H9 (cell line): ENCODE data around the gene RALGAPA2. TPM values are rescaled to one million over a fixed set of nuclear protein-coding genes. Genes with fewer than 3 reads are reported as not detected.

Experiments
- DNase-seq: peaks from one replicate; pipeline ENCODE4 v3.0.0-alpha.2; 2017
- H2AFZ ChIP-seq: one replicate; pipeline ENCODE4 v1.6.1; 2013; ENCODE audit warnings: mild to moderate bottlenecking, low read length, control low read depth, moderate library complexity
- H2AK5ac ChIP-seq: 2 replicates; pipeline ENCODE4 v1.6.1; 2013; ENCODE audit warnings: low read length, control low read depth, mixed read lengths; ENCODE audit not compliant: insufficient read length
- H2BK120ac ChIP-seq: one replicate; pipeline ENCODE4 v1.6.1; 2013; ENCODE audit warnings: low read depth, mild to moderate bottlenecking, low read length, control low read depth, inconsistent platforms; ENCODE audit not compliant: poor library complexity, severe bottlenecking
- H2BK12ac ChIP-seq: 2 replicates; pipeline ENCODE4 v1.6.1; 2013; ENCODE audit warnings: low read length, control low read depth, mixed read lengths, low read depth; ENCODE audit not compliant: insufficient read length
- H2BK15ac ChIP-seq: 2 replicates; pipeline ENCODE4 v1.6.1; 2013; ENCODE audit warnings: low read depth, low read length, control low read depth
- H2BK20ac ChIP-seq: one replicate; pipeline ENCODE4 v1.6.1; 2013; ENCODE audit warnings: low read depth, mild to moderate bottlenecking, low read length, control low read depth, inconsistent platforms; ENCODE audit not compliant: poor library complexity, severe bottlenecking
- H2BK5ac ChIP-seq: 2 replicates; pipeline ENCODE4 v1.6.1; 2013; ENCODE audit warnings: low read length, control low read depth, mixed read lengths; ENCODE audit not compliant: insufficient read length
- H3K14ac ChIP-seq: 2 replicates; pipeline ENCODE4 v1.6.1; 2013; ENCODE audit warnings: low read length, control low read depth; ENCODE audit not compliant: insufficient read depth
- H3K18ac ChIP-seq: 2 replicates; pipeline ENCODE4 v1.6.1; 2013; ENCODE audit warnings: low read depth, mild to moderate bottlenecking, mixed read lengths, low read length, control low read depth; ENCODE audit not compliant: insufficient read length
- H3K23ac ChIP-seq: 2 replicates; pipeline ENCODE4 v1.6.1; 2013; ENCODE audit warnings: low read length, control low read depth, mixed read lengths, low read depth; ENCODE audit not compliant: insufficient read length
- H3K23me2 ChIP-seq: 2 replicates; pipeline ENCODE4 v1.6.1; 2013; ENCODE audit warnings: low read depth, mild to moderate bottlenecking, mixed read lengths, low read length, control low read depth; ENCODE audit not compliant: insufficient read length, poor library complexity, severe bottlenecking
- H3K27ac ChIP-seq: 2 replicates; pipeline ENCODE4 v1.5.1; 2013; ENCODE audit warnings: low read length, control low read depth, mixed read lengths, low read depth; ENCODE audit not compliant: insufficient read length
- H3K27me3 ChIP-seq: 2 replicates; pipeline ENCODE4 v1.6.1; 2013; ENCODE audit warnings: low read length, control low read depth, inconsistent platforms; ENCODE audit not compliant: insufficient read depth
- H3K4ac ChIP-seq: 2 replicates; pipeline ENCODE4 v1.6.1; 2013; ENCODE audit warnings: low read depth, mild to moderate bottlenecking, control low read depth, inconsistent platforms, low read length, moderate library complexity
- H3K4me1 ChIP-seq: 2 replicates; pipeline ENCODE4 v1.6.1; 2013; ENCODE audit warnings: low read length, control low read depth, inconsistent platforms; ENCODE audit not compliant: insufficient read depth
- H3K4me2 ChIP-seq: 2 replicates; pipeline ENCODE4 v1.6.1; 2013; ENCODE audit warnings: low read length, control low read depth, mixed read lengths; ENCODE audit not compliant: insufficient read length, insufficient read depth
- H3K56ac ChIP-seq: 2 replicates; pipeline ENCODE4 v1.6.1; 2013; ENCODE audit warnings: low read depth, mild to moderate bottlenecking, mixed read lengths, low read length, control low read depth; ENCODE audit not compliant: insufficient read length
- H3K79me1 ChIP-seq: 2 replicates; pipeline ENCODE4 v1.6.1; 2013; ENCODE audit warnings: low read depth, mild to moderate bottlenecking, moderate library complexity, low read length, control low read depth, inconsistent platforms; ENCODE audit not compliant: insufficient read depth, poor library complexity, severe bottlenecking
- H3K79me2 ChIP-seq: 2 replicates; pipeline ENCODE4 v1.6.1; 2013; ENCODE audit warnings: low read length, control low read depth, inconsistent platforms; ENCODE audit not compliant: insufficient read depth
- H3K9ac ChIP-seq: 2 replicates; pipeline ENCODE4 v1.6.1; 2013; ENCODE audit warnings: low read length, control low read depth, mixed read lengths; ENCODE audit not compliant: insufficient read length; ENCODE audit errors: extremely low read depth
- H3K9me3 ChIP-seq: one replicate; pipeline ENCODE4 v1.6.1; 2013; ENCODE audit warnings: low read depth, low read length, inconsistent platforms; ENCODE audit not compliant: control insufficient read depth
- H3T11ph ChIP-seq: one replicate; pipeline ENCODE4 v1.6.1; 2013; ENCODE audit warnings: mild to moderate bottlenecking, low read length, control low read depth, inconsistent platforms
- H4K20me1 ChIP-seq: one replicate; pipeline ENCODE4 v1.6.1; 2013; ENCODE audit not compliant: control insufficient read depth, insufficient read length, insufficient read depth
- H4K5ac ChIP-seq: 2 replicates; pipeline ENCODE4 v1.6.1; 2013; ENCODE audit warnings: low read depth, mild to moderate bottlenecking, mixed read lengths, low read length, control low read depth; ENCODE audit not compliant: insufficient read length
- H4K8ac ChIP-seq: replicated peaks from 2 replicates; pipeline ENCODE4 v1.6.1; 2013; ENCODE audit warnings: low read length, control low read depth, mixed read lengths, low read depth; ENCODE audit not compliant: insufficient read length
- H4K91ac ChIP-seq: 2 replicates; pipeline ENCODE4 v1.6.1; 2013; ENCODE audit warnings: low read depth, mild to moderate bottlenecking, moderate library complexity, mixed read lengths, low read length, control low read depth; ENCODE audit not compliant: insufficient read length
- H3K27ac Mint-ChIP-seq, 3 experiments: 2 replicates in 2 of 3; 3 replicates in 1 of 3; pipeline ENCODE4 v1.8.0; 2020 to 2021; ENCODE audit warnings: mixed read lengths in 3 of 3, mild to moderate bottlenecking in 1 of 3, moderate library complexity in 1 of 3
- H3K27me3 Mint-ChIP-seq: 2 replicates; pipeline ENCODE4 v1.8.0; 2021; ENCODE audit warnings: low read depth, mild to moderate bottlenecking, moderate library complexity, mixed read lengths
- H3K36me3 Mint-ChIP-seq, 3 experiments: 2 replicates in 2 of 3; 3 replicates in 1 of 3; pipeline ENCODE4 v1.8.0; 2020 to 2021; ENCODE audit warnings: low read depth in 3 of 3, mixed read lengths in 3 of 3; ENCODE audit not compliant: insufficient read depth in 1 of 3
- H3K4me1 Mint-ChIP-seq, 2 experiments: 2 replicates each; pipeline ENCODE4 v1.8.0; 2020; ENCODE audit warnings: mixed read lengths in 2 of 2
- H3K4me3 Mint-ChIP-seq, 2 experiments: 2 replicates in 1 of 2; 3 replicates in 1 of 2; pipeline ENCODE4 v1.8.0; 2020 to 2021; ENCODE audit warnings: mild to moderate bottlenecking in 2 of 2, mixed read lengths in 2 of 2, moderate library complexity in 1 of 2
- H3K9me3 Mint-ChIP-seq, 2 experiments: 2 replicates in 1 of 2; 3 replicates in 1 of 2; pipeline ENCODE4 v1.8.0; 2020; ENCODE audit warnings: mild to moderate bottlenecking in 2 of 2, mixed read lengths in 2 of 2, moderate library complexity in 1 of 2
- CTCF ChIP-seq: fragments of 200-600 bp; sonication (generic); conservative IDR thresholded peaks from 3 replicates; pipeline ENCODE4 v1.8.0; 2021; ENCODE audit warnings: antibody characterized with exemption, mild to moderate bottlenecking
- WGBS: extraction: QIAGEN DNeasy Blood & Tissue Kit; methylation state at CpG from one replicate; pipeline ENCODE4 v1.1.7; 2013; ENCODE audit warnings: missing lambda C conversion rate, low lambda C conversion rate, mixed read lengths; ENCODE audit not compliant: insufficient read length; ENCODE audit errors: extremely low coverage; 5-methylcytosine and 5-hydroxymethylcytosine counted together
- total RNA-seq: library from RNA; stranded (reverse); gene quantifications from 2 replicates; pipeline ENCODE4 v1.2.1, GENCODE V29; 2021

RALGAPA2 gene
- total RNA-seq, 1 experiment from 2014 or later = 16.6 TPM

- Histone ChIP-seq H3K14ac (peak overlapping the region; percentile 79), H4K8ac (no peak overlapping the region), H2BK12ac (no peak overlapping the region), H3K79me1 (no peaks in the 10 kb centered on the region), H4K20me1 (no peaks in the 10 kb centered on the region), H2BK120ac (no peak overlapping the region), H3K4ac (no peak overlapping the region), H2BK20ac (no peak overlapping the region), H3K23me2 (no peaks in the 10 kb centered on the region), H3K56ac (no peak overlapping the region), H2AFZ (no peak overlapping the region), H4K91ac (no peak overlapping the region), H3K18ac (no peak overlapping the region), H3T11ph (no peak overlapping the region), H3K4me1 (peaks cover 3% of the 10 kb centered on the region; the same call in 1 of the 2 replicates), H2AK5ac (no peak overlapping the region), H3K23ac (no peak overlapping the region), H3K27ac (no peak overlapping the region), H3K9ac (no peak overlapping the region), H3K9me3 (no peaks in the 10 kb centered on the region), H3K79me2 (no peaks in the 10 kb centered on the region), H2BK15ac (no peak overlapping the region), H4K5ac (no peak overlapping the region), H3K4me2 (no peak overlapping the region), H3K27me3 (no peaks in the 10 kb centered on the region), H2BK5ac (no peak overlapping the region)
- H3K27me3 Mint-ChIP-seq = no peaks in the 10 kb centered on the region
- H3K4me1 Mint-ChIP-seq = peaks cover 19% of the 10 kb centered on the region in 2 experiments
- H3K4me3 Mint-ChIP-seq = no peak overlapping the region
- H3K36me3 Mint-ChIP-seq = no peaks in the 10 kb centered on the region; a peak in 2 of 7 replicates
- TF ChIP-seq CTCF = no peak
- H3K27ac Mint-ChIP-seq = peak overlapping the region in 1 of 3 experiments; percentile 45; a peak in 1 of 7 replicates
- no peak for DNase-seq
- WGBS = no CpG with 5 or more reads among the region's 6 CpGs
- H3K9me3 Mint-ChIP-seq = no peaks in the 10 kb centered on the region
Observed at GRCh38 chr20:20440886-20441658, 271.4 kb downstream of the RALGAPA2 start.
